GM19324 (cell line): ENCODE results near the gene ARTN.

Experiments
- ATAC-seq: cut with Tn5 transposase; IDR thresholded peaks from one replicate; pipeline ENCODE4 v1.9.1; 2021; ENCODE audit warnings: mild to moderate bottlenecking, moderate library complexity; ENCODE audit not compliant: unreplicated experiment, low FRiP score

ARTN gene

GRCh38 chr1:43982241-43982640, 48.6 kb downstream of the ARTN start:
- no peak for ATAC-seq

- ATAC-seq: no peak
Observed at GRCh38 chr1:43982808-43983207, 49.2 kb downstream of the ARTN start.

GRCh38 chr1:43983253-43983899, 49.8 kb downstream of the ARTN start:
- ATAC-seq: no peak

GRCh38 chr1:43984855-43985254, 51.3 kb downstream of the ARTN start:
- no peak for ATAC-seq

DNA sequence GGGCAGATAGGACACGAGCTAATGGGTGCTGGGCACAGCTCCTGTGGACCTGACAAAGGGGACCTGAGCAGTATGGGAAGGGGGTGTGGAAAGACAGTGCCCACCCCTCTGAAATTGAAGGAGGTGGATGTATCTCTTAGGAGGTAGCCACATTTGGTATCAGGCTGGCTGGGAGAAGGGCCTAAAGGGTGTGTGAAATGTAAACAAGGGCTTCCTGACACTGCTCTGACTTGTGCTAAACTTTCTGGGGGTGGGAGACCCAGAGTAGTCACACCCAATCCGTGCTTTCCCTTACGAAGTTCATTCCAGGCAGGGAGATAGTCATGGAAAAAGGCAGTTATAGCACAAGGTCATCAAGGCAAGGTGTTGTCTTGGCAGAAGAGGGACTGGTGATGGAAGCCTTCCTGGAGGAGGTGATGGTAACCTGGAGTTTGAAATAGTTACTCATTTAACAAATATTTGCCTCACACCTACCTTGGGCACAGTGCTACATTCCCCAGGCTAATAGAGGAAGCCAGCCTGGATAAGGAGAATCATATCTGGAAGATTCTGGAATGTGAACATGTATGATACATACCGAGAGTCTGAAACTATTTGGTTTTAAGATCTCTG, 52.5 kb downstream of the ARTN start:
- ATAC-seq: no peak

DNA sequence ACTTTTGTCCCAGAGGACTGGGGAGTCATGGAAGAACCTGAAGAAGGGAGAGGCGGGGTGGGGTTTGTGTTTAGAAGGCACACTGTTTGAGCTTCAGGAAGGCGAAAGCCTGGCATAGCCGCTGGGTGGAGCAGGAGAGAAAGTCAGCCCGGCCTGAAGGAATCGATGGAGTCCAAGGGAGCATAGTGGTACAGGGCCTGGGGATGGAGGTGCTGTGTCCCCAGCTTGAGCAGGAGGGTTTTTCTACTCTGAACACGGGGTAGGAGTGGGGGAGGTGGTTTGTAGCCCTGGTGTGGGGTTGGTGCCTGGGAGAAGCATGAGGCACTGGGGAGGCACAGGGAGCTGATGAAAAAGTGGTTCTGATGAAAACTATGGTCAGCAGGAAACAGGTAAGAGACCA, 53.1 kb downstream of the ARTN start:
- no peak for ATAC-seq
